Measurements from ENCODE around the gene NCOA6.
A peak's percentile ranks its signal among the peaks of the same experiment; 100 is the strongest.

NCOA6 gene

GRCh38 chr20:34705008-34705396, 120.4 kb downstream of the NCOA6 start:
- DNase-seq (ENCODE audit: low read depth in 2 of 2): no peak

- DNase-seq (ENCODE audit: low read depth in 2 of 2): peak; percentile 69 to 73
These were observed 121.1 kb downstream of the NCOA6 start, which contains the start of gene TP53INP2 for GRCh38 chr20:34704177-34705007. Gene TP53INP2, plus strand, starts transcription at chr20:34704344. Its CDS starts 4,396 bp downstream, at chr20:34708740.

GRCh38 chr20:34703424-34704176, 121.9 kb downstream of the NCOA6 start:
- DNase-seq (ENCODE audit: low read depth in 2 of 2): no peak

- DNase-seq (ENCODE audit: low read depth in 2 of 2): no peak
These were observed 122.4 kb downstream of the NCOA6 start for GRCh38 chr20:34703061-34703423.

GRCh38 chr20:34701405-34702085, 123.9 kb downstream of the NCOA6 start:
- no peak for DNase-seq (ENCODE audit: low read depth in 2 of 2)

GRCh38 chr20:34693414-34693813, 132.0 kb downstream of the NCOA6 start:
- no peak for DNase-seq (ENCODE audit: low read depth in 2 of 2)

- no peak for DNase-seq (ENCODE audit: low read depth in 2 of 2)
These were observed 133.6 kb downstream of the NCOA6 start for GRCh38 chr20:34691838-34692237.

GRCh38 chr20:34689486-34689885, 136.0 kb downstream of the NCOA6 start:
- no peak for DNase-seq (ENCODE audit: low read depth in 2 of 2)

GRCh38 chr20:34683667-34684066, 141.8 kb downstream of the NCOA6 start:
- DNase-seq (ENCODE audit: low read depth in 2 of 2): no peak

GRCh38 chr20:34680586-34681175, 144.8 kb downstream of the NCOA6 start:
- DNase-seq (ENCODE audit: low read depth in 2 of 2): no peak

- DNase-seq (ENCODE audit: low read depth in 2 of 2): peak; percentile 92 to 94
These were observed 148.6 kb downstream of the NCOA6 start, which contains the start of gene PIGU for GRCh38 chr20:34676642-34677373. Gene PIGU, minus strand, starts transcription at chr20:34677092. Its CDS starts 7 bp downstream, at chr20:34677085.

- no peak for DNase-seq (ENCODE audit: low read depth in 2 of 2)
These were observed 149.3 kb downstream of the NCOA6 start for GRCh38 chr20:34675993-34676641.

GRCh38 chr20:34675561-34675960, 149.9 kb downstream of the NCOA6 start:
- DNase-seq (ENCODE audit: low read depth in 2 of 2): no peak

- DNase-seq (ENCODE audit: low read depth in 2 of 2): no peak
These were observed 152.0 kb downstream of the NCOA6 start for GRCh38 chr20:34673412-34673811.

- no peak for DNase-seq (ENCODE audit: low read depth in 2 of 2)
These were observed 156.4 kb downstream of the NCOA6 start for GRCh38 chr20:34669094-34669493.

Measured in stimulated activated CD4-positive, alpha-beta T cell treated with anti-CD3 and anti-CD28 coated beads, Interleukin-1b, Interleukin-23, amount 100 ng/mL, for 4 hours (primary cell).